Thyroid gland (tissue), 4 donors: ENCODE measurements around the gene PHTF1. TPM values are rescaled to one million over a fixed set of nuclear protein-coding genes. Genes with fewer than 3 reads are reported as not detected.
"Not testable (repeated sequence)": the region's sequence is repeated elsewhere in the genome, so short reads cannot be mapped to it uniquely, and the experiment has no call there.

Experiments
- DNase-seq, 2 donors: peaks; one replicate each; pipeline ENCODE4 v3.0.0-alpha.2; 2019
- H3K27ac ChIP-seq, 3 donors: fragments of 200-600 bp; sonication (generic); 1 replicate in 2 of 3; 2 replicates in 1 of 3; pipeline ENCODE4 v1.5.1; 2016 to 2019; ENCODE audit warnings: mild to moderate bottlenecking in 1 of 3, moderate library complexity in 1 of 3
- H3K27me3 ChIP-seq: fragments of 200-600 bp; sonication (generic); one replicate; pipeline ENCODE4 v1.5.1; 2019
- H3K36me3 ChIP-seq, 2 donors: fragments of 200-600 bp; sonication (generic); one replicate each; pipeline ENCODE4 v1.5.1; 2016 to 2019
- H3K4me1 ChIP-seq, 2 donors: fragments of 200-600 bp; sonication (generic); one replicate each; pipeline ENCODE4 v1.5.1; 2017 to 2019
- H3K4me3 ChIP-seq, 3 donors: fragments of 200-600 bp; sonication (generic); replicated peaks in 1 of 3; 1 replicate in 2 of 3; 2 replicates in 1 of 3; pipeline ENCODE4 v1.5.1; 2016; ENCODE audit warnings: mild to moderate bottlenecking in 1 of 3
- H3K9me3 ChIP-seq: fragments of 200-600 bp; sonication (generic); one replicate; pipeline ENCODE4 v1.5.1; 2017
- CTCF ChIP-seq, 6 experiments: fragments of 200-600 bp in 3 of 6; fragments of 450-650 bp in 3 of 6; sonication (generic) in 3 of 6; IDR thresholded peaks; one replicate each; pipeline ENCODE4 v1.5.1; 2016 to 2019; ENCODE audit warnings: antibody characterized with exemption in 6 of 6, mild to moderate bottlenecking in 2 of 6, inconsistent platforms in 1 of 6, moderate library complexity in 1 of 6
- POLR2A ChIP-seq, 2 donors: fragments of 450-650 bp; IDR thresholded peaks; one replicate each; pipeline ENCODE4 v1.6.1; 2017; ENCODE audit warnings: antibody characterized with exemption in 2 of 2, mild to moderate bottlenecking in 2 of 2, moderate library complexity in 1 of 2
- WGBS, 2 donors: methylation state at CpG; one replicate each; pipeline ENCODE4 v1.1.5; 2017; 5-methylcytosine and 5-hydroxymethylcytosine counted together
- intact Hi-C: fragments of 100-400 bp; cut with DNase I; formaldehyde crosslinking; loops from one replicate; pipeline ENCODE4 v1.15.1; 2023
- total RNA-seq, 4 donors: library from RNA; depleted of rRNA; stranded (reverse); fragments of >200 nt; gene quantifications; one replicate each; pipeline ENCODE4 v1.2.3, GENCODE V29; 2016

The PHTF1 gene
- total RNA-seq, 4 donors from 2014 or later, result 14.4 to 25.4 (median 20.9) TPM

GRCh38 chr1:113742515-113742914 is 16.8 kb downstream of the PHTF1 start:
- Histone ChIP-seq H3K27ac (no peak overlapping the region), H3K9me3 (no peaks in the 10 kb centered on the region), H3K27me3 (no peaks in the 10 kb centered on the region), H3K4me1 (no peaks in the 10 kb centered on the region), H3K36me3 (no peaks in the 10 kb centered on the region), H3K4me3 (no peak overlapping the region)
- WGBS, 2 donors, result 95 to 99% methylated on average over 5 of the region's 5 CpGs
- intact Hi-C loops, result no loop called here
- no peak for DNase-seq
- TF ChIP-seq POLR2A (IDR thresholded peaks at IDR 0.05) (no peak), CTCF (IDR thresholded peaks at IDR 0.05) (no peak)

GRCh38 chr1:113734357-113735055 is 24.8 kb downstream of the PHTF1 start:
- Histone ChIP-seq H3K36me3 (peaks cover 0 to 2% of the 10 kb centered on the region in 2 donors), H3K4me1 (no peaks in the 10 kb centered on the region), H3K9me3 (no peaks in the 10 kb centered on the region), H3K27me3 (no peaks in the 10 kb centered on the region), H3K27ac (no peak overlapping the region), H3K4me3 (no peak overlapping the region)
- 93 to 95% methylated on average over 2 of the region's 2 CpGs for WGBS, 2 donors
- TF ChIP-seq POLR2A (IDR thresholded peaks at IDR 0.05) (no peak), CTCF (IDR thresholded peaks at IDR 0.05) (no peak)
- DNase-seq, result no peak
- intact Hi-C loops, result no loop called here

GRCh38 chr1:113732802-113733201 is 26.5 kb downstream of the PHTF1 start:
- DNase-seq, result no peak
- H3K4me1 ChIP-seq, result no peaks in the 10 kb centered on the region
- H3K27me3 ChIP-seq, result no peaks in the 10 kb centered on the region
- no peak overlapping the region for H3K4me3 ChIP-seq
- TF ChIP-seq POLR2A (IDR thresholded peaks at IDR 0.05), result no peak
- no peak for TF ChIP-seq CTCF (IDR thresholded peaks at IDR 0.05)
- H3K27ac ChIP-seq, result no peak overlapping the region
- peaks cover 0 to 2% of the 10 kb centered on the region in 2 donors for H3K36me3 ChIP-seq
- H3K9me3 ChIP-seq, result no peaks in the 10 kb centered on the region
- whole genome bisulfite sequencing, 2 donors, result 93 to 96% methylated on average over 5 of the region's 5 CpGs
- intact Hi-C loops, result no loop called here

GRCh38 chr1:113721010-113721409 is 38.3 kb downstream of the PHTF1 start:
- no peak for DNase-seq
- Histone ChIP-seq H3K4me1 (no peaks in the 10 kb centered on the region), H3K36me3 (no peaks in the 10 kb centered on the region), H3K27me3 (no peaks in the 10 kb centered on the region), H3K27ac (no peak overlapping the region), H3K9me3 (no peaks in the 10 kb centered on the region), H3K4me3 (no peak overlapping the region)
- intact Hi-C loops, result no loop called here
- TF ChIP-seq POLR2A (IDR thresholded peaks at IDR 0.05) (no peak), CTCF (IDR thresholded peaks at IDR 0.05) (no peak)
- 94 to 96% methylated on average over 2 of the region's 2 CpGs for WGBS, 2 donors

GRCh38 chr1:113718621-113719020 is 40.7 kb downstream of the PHTF1 start:
- intact Hi-C loops, H3K9me3 ChIP-seq, H3K4me1 ChIP-seq, H3K4me3 ChIP-seq, H3K27ac ChIP-seq, H3K27me3 ChIP-seq, H3K36me3 ChIP-seq, DNase-seq: not testable (repeated sequence)
- WGBS, 2 donors, result 93 to 100% methylated on average over 2 to 4 of the region's 5 CpGs

- H3K27ac ChIP-seq, DNase-seq, intact Hi-C loops, H3K9me3 ChIP-seq, H3K4me3 ChIP-seq, H3K36me3 ChIP-seq, H3K27me3 ChIP-seq, H3K4me1 ChIP-seq: not testable (repeated sequence)
- 98 to 99% methylated on average over 6 of the region's 6 CpGs for WGBS, 2 donors
These were observed 41.8 kb downstream of the PHTF1 start for GRCh38 chr1:113717506-113717905.
